HG02884 (cell line): ENCODE measurements around the gene GALNT18.

Experiments used
- ATAC-seq: cut with Tn5 transposase; IDR thresholded peaks from one replicate; pipeline ENCODE4 v1.9.1; 2021; ENCODE audit warnings: mild to moderate bottlenecking, moderate library complexity; ENCODE audit not compliant: unreplicated experiment

Gene GALNT18

DNA sequence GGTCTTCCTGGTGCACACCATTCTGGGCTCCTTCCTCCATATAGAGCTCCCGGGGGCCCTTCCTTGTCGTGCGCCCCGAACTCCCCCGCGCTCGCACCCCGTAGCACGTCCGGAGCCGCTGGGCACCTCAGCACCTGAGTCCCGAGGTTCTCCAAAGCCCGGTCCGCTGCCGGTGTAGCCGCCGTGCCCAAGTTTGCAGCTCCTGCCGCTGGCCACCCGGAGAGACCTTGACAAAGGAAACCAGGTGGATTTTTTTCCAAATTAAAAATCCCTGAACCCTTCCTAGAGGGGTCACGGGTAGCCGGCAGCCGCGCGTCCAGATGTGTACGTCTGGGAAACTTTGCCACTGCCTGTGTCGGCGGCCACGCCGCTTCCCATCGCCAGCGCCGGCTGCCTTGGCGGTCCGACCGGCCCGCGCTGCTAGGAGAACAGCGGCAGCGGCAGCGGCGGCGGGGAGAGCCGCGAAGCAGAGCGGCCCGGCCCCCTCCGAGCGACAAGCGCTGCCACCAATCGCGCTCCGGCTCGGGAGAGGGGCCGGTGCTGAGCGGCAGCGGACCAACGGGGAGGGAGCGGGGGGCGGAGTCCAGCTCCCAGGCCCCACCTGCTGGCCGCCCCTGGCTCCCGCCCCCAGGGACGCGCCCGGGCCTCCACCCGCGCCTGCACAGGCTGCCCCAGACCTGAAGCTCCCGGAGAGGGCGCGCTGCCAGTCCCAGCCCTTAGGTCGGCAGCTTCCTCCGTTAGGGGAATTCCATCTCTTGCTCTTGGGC, at the start of gene GALNT18:
Gene GALNT18 (minus strand): TSS at position 433 of the 767 bp plus-strand sequence.
- peak; percentile 94 for ATAC-seq

DNA sequence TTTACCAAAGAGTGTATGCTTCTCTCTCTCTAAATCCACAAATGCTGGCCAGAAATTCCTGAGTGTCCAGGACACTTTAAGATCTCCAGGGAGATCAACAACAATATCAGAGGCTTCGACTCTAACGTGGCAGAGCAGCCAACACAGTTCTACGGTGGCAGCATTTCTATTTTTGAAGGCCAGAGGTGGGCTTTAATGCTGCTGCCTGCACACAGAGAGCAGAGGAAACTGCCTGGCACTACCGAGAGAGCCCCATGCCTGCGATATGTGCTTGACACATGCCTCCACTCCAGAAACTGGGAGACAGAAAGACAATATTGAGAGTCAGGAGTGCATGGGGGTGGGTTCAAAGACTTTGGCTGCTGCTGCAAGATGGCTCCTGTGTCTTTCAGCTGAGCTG, 48.8 kb upstream of the GALNT18 start:
- ATAC-seq: no peak

DNA sequence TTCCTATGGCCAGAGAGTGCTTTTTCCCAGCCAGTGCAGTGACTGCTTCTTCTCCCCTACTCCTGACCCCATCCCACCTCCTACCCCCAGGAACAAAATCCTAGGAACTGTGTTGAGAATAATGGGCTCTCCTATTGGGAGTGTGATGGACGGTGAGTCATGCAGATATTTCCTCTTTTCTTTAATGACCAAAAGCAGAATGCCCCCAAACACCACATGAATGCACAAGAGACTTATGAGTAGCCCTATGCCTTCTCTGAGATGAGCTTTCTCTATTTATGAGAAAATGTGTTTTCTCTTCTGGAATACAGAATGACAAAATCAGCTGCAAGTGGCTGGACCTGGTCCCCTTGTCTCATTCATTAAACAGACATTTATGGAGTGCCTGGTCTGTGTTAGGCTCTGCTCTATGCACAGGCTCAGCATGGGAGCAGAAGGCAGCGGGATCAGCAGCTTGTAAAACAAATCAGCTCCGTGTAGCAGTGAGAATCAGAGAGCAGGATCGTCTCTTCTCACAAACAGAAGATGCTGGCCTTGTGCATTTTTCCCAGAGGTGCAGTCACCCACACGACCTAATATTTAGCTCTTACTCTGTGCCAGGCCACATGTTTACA, 47.5 kb upstream of the GALNT18 start:
- ATAC-seq: no peak

- no peak for ATAC-seq
Observed at GRCh38 chr11:11668781-11669180, 47.0 kb upstream of the GALNT18 start.

- no peak for ATAC-seq
Observed at GRCh38 chr11:11668274-11668673, 46.5 kb upstream of the GALNT18 start.

GRCh38 chr11:11667056-11667455, 45.3 kb upstream of the GALNT18 start:
- no peak for ATAC-seq

GRCh38 chr11:11665407-11665806, 43.6 kb upstream of the GALNT18 start:
- no peak for ATAC-seq

DNA sequence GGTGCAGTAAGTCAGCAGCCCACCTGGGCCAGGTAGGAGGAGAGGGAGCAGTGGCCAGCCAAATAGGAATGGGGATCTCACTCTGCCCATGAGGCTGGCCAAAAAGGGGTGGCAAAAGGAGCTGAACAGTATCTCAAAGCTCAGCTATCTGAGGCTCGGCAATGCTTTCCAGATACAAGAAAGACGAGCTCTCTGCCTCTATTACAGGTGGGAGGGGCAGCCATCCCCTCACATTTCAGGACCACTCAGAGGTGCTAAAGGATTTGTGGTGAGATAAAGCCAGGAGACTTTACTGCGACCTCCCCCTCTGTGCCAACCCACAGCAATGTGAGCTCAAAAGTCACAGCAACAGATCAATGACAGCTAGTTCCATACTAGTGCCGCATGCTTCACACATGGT, 42.1 kb upstream of the GALNT18 start:
- no peak for ATAC-seq

- ATAC-seq: no peak
Observed at GRCh38 chr11:11662578-11662977, 40.8 kb upstream of the GALNT18 start.

DNA sequence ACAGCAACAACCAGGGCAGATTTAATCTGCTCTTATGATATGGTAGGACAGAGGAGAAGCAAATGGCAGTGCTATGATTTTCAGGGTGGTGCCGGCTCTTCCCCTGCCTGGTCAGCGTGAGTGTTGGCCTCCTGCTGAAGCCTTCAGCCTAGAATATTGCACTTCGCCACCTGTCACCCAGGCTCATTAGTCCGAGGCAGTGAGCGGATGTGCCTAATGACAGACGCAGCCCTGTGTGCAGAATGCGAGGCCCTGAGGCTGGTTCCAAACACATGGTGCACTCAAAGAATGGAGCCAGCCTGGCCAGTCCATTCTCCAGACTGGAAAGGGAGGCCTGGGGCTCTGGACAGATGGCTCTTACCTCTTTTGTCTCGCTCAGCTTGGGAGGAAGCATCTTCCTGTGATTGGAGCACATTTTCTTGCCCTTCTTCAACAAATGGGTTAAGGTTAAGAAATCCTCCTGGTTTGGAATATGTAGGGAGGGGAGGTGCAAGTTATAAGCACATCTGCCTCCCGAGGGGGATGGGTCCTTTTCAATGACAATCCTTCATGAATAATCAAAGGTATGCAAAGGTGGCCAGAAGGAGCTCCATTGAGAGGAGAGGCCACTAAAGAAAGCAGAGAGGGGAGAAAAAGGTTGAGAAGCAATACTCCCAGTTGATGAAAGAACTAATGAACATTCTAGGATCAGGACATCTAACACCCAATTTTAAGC, 39.7 kb upstream of the GALNT18 start:
- ATAC-seq: no peak

GRCh38 chr11:11660363-11660740, 38.5 kb upstream of the GALNT18 start:
- no peak for ATAC-seq

GRCh38 chr11:11659567-11660362, 38.0 kb upstream of the GALNT18 start:
- no peak for ATAC-seq

GRCh38 chr11:11657218-11657955, 35.6 kb upstream of the GALNT18 start:
- ATAC-seq: no peak

DNA sequence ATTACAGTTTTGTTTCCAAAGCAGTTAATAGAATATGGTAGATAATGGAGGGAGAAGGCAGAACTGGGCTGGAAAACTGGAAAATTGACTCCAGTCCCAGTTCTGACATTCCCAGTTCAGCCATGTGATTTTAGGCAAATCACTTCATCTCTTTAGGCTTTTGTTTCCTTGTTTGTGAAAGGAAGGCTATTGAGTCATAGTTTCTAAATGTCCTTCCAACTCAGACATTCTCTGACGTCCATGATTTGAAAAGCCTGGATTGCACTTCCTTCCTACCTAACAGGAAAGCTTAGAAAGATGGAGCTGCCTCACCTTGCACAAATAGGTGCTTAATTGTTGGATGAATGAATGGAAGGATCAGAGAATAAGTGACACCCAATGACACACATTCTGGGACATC, 19.8 kb upstream of the GALNT18 start:
- ATAC-seq: no peak

- no peak for ATAC-seq
Observed at GRCh38 chr11:11640996-11641395, 19.2 kb upstream of the GALNT18 start.

DNA sequence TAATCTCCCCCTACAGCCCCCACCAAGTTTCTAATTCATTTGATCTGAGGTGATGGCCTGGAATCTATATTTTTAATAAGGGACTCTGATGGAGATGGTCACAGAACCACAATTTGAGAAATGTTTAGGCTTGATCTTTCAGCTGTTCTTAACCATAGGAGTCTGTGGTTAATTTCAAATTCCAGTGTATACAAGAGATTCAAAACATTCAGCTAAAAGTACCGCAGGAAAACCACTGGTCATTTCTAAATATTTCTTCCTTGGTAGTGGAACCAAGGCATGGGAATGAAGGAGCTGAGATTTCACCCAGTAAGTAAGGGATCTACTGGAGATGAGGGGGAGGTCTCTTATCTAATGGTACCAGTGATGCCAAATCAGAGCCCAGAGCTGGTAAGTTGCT, 18.3 kb upstream of the GALNT18 start:
- no peak for ATAC-seq

GRCh38 chr11:11636671-11637070, 14.9 kb upstream of the GALNT18 start:
- no peak for ATAC-seq

GRCh38 chr11:11635443-11635842, 13.6 kb upstream of the GALNT18 start:
- no peak for ATAC-seq

DNA sequence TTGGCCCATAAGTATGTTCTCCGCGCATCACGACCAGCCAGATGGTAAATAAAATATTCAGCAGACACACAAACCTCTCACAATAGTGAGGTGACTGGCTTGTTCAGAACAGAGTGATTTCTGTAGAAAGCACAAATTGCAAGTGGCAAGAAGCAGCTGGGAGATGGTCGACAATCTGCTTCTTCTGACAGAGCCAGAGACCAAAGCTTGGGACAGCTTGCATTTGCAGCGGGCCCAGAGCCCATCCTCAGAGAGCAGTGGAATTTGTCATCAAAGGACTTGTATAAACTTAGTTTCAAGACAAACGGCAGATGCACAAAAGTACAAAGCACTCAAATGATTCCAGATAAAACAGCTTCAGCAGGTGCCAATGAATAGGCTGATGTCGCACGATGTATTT, 7.6 kb upstream of the GALNT18 start:
- ATAC-seq: no peak

- no peak for ATAC-seq
Observed at GRCh38 chr11:11628651-11629050, 6.8 kb upstream of the GALNT18 start.

GRCh38 chr11:11626128-11626527, 4.3 kb upstream of the GALNT18 start:
- no peak for ATAC-seq
